ENCODE results near the gene ZWILCH. TPM values are rescaled to one million over a fixed set of nuclear protein-coding genes. Genes with fewer than 3 reads are reported as not detected.

Gene ZWILCH
- total and polyA plus RNA-seq, 2 experiments from 2014 or later, result 51.0 to 64.1 TPM

DNA sequence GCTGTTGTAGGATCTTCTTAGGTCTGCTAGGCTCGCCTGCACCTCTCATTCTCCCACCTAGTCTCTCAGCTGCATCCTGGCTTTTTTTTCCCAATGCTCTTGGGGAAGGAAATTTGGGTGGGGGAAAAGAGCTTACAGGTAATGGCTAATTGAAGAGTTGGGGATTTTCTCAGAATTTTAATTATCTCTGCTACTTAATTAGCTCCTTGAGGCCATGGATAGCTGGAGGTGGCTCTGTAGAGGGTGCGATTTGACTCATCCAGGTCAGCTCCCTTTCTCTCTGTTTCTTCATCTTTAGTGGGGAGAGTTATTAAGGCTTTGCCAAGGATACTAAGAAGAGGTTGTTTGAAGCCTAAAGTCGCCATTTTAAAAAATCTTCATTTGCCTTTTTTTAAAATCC, 30.2 kb upstream of the ZWILCH start (continued):
- TF ChIP-seq, protein P1, sequence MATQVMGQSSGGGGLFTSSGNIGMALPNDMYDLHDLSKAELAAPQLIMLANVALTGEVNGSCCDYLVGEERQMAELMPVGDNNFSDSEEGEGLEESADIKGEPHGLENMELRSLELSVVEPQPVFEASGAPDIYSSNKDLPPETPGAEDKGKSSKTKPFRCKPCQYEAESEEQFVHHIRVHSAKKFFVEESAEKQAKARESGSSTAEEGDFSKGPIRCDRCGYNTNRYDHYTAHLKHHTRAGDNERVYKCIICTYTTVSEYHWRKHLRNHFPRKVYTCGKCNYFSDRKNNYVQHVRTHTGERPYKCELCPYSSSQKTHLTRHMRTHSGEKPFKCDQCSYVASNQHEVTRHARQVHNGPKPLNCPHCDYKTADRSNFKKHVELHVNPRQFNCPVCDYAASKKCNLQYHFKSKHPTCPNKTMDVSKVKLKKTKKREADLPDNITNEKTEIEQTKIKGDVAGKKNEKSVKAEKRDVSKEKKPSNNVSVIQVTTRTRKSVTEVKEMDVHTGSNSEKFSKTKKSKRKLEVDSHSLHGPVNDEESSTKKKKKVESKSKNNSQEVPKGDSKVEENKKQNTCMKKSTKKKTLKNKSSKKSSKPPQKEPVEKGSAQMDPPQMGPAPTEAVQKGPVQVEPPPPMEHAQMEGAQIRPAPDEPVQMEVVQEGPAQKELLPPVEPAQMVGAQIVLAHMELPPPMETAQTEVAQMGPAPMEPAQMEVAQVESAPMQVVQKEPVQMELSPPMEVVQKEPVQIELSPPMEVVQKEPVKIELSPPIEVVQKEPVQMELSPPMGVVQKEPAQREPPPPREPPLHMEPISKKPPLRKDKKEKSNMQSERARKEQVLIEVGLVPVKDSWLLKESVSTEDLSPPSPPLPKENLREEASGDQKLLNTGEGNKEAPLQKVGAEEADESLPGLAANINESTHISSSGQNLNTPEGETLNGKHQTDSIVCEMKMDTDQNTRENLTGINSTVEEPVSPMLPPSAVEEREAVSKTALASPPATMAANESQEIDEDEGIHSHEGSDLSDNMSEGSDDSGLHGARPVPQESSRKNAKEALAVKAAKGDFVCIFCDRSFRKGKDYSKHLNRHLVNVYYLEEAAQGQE (IDR thresholded peaks at IDR 0.05; ENCODE audit: unreplicated experiment), result no peak
- no peak for TF ChIP-seq CREB1 (CRISPR knock-in tag; IDR thresholded peaks at IDR 0.05; ENCODE audit: low read depth)
- TF ChIP-seq NANOG (IDR thresholded peaks at IDR 0.05; ENCODE audit: borderline replicate concordance), result no peak
- TF ChIP-seq JUNB (IDR thresholded peaks at IDR 0.05; ENCODE audit: unreplicated experiment), result no peak
- TF ChIP-seq, protein P2, sequence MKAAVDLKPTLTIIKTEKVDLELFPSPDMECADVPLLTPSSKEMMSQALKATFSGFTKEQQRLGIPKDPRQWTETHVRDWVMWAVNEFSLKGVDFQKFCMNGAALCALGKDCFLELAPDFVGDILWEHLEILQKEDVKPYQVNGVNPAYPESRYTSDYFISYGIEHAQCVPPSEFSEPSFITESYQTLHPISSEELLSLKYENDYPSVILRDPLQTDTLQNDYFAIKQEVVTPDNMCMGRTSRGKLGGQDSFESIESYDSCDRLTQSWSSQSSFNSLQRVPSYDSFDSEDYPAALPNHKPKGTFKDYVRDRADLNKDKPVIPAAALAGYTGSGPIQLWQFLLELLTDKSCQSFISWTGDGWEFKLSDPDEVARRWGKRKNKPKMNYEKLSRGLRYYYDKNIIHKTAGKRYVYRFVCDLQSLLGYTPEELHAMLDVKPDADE (IDR thresholded peaks at IDR 0.05), result no peak
- no peak for TF ChIP-seq ZNF114 (CRISPR knock-in tag; IDR thresholded peaks at IDR 0.05)
- TF ChIP-seq, protein P3, sequence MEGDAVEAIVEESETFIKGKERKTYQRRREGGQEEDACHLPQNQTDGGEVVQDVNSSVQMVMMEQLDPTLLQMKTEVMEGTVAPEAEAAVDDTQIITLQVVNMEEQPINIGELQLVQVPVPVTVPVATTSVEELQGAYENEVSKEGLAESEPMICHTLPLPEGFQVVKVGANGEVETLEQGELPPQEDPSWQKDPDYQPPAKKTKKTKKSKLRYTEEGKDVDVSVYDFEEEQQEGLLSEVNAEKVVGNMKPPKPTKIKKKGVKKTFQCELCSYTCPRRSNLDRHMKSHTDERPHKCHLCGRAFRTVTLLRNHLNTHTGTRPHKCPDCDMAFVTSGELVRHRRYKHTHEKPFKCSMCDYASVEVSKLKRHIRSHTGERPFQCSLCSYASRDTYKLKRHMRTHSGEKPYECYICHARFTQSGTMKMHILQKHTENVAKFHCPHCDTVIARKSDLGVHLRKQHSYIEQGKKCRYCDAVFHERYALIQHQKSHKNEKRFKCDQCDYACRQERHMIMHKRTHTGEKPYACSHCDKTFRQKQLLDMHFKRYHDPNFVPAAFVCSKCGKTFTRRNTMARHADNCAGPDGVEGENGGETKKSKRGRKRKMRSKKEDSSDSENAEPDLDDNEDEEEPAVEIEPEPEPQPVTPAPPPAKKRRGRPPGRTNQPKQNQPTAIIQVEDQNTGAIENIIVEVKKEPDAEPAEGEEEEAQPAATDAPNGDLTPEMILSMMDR (conservative IDR thresholded peaks at IDR 0.05; ENCODE audit: low read depth in 2 of 2), result no peak
- TF ChIP-seq EZH2phosphoT487 (IDR thresholded peaks at IDR 0.05; ENCODE audit: unreplicated experiment), result no peak

DNA sequence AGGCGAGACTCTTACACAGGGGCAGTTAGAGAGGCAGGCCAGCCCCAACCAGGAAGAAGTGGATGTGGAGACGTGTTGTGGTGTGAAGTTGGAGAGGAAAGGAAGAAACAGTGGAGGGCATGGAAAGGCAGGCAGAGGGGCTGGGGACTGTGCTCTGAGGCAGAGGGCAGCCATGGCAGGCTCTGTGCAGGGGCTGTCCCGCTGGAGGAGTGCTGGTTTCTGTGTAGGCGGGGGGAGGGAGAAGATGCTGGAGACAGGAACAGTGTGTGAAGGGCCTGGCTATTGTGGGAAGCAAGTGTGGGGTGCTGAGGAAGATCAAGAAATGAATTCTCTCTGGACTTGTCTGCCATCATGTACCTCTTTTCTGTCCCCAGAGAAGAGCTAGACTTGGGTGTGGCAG, 28.6 kb upstream of the ZWILCH start:
- peaks cover 17% of the 10 kb centered on the region for H3K79me2 ChIP-seq (replicated peaks; ENCODE audit: insufficient read depth)
- H3K27me3 ChIP-seq (ENCODE audit: insufficient read depth), result no peaks in the 10 kb centered on the region
- Mint-ChIP-seq H3K36me3 (ENCODE audit: low read depth) (peaks cover 8% of the 10 kb centered on the region), H3K9me3 (no peaks in the 10 kb centered on the region), H3K27ac (peak overlapping the region; percentile 56), H3K27me3 (ENCODE audit: insufficient read depth, low read depth, poor library complexity) (peaks cover 8% of the 10 kb centered on the region), H3K4me1 (peaks cover 61% of the 10 kb centered on the region), H3K4me3 (peak overlapping the region; percentile 5; the same call in 1 of the 3 replicates)
- peaks cover 46% of the 10 kb centered on the region for H3K4me1 ChIP-seq (ENCODE audit: insufficient read depth)
- H2AFZ ChIP-seq, result no peak overlapping the region
- H3K36me3 ChIP-seq (ENCODE audit: insufficient read depth), result 0 out of 2 replicates have a peak, but pooled peaks cover 2% of the 10 kb centered on the region
- peaks cover 25% of the 10 kb centered on the region for H3F3A ChIP-seq (replicated peaks; ENCODE audit: low read depth)
- H3K27ac ChIP-seq (ENCODE audit: low read depth), result no peak overlapping the region
- H3K4me2 ChIP-seq, result no peak overlapping the region
- no peaks in the 10 kb centered on the region for H3K9me2 ChIP-seq (ENCODE audit: insufficient read depth)
- DNase-seq (ENCODE audit: low spot score), result no peak
- ATAC-seq, result no peak
- H4K20me1 ChIP-seq (replicated peaks; ENCODE audit: insufficient read depth), result no peaks in the 10 kb centered on the region; the same call in 1 of the 2 replicates
- no peak overlapping the region for H3K4me3 ChIP-seq
- TF ChIP-seq STAT1 (IDR thresholded peaks at IDR 0.05; ENCODE audit: unreplicated experiment), result no peak
- no peak for TF ChIP-seq JUNB (IDR thresholded peaks at IDR 0.05; ENCODE audit: unreplicated experiment)
- no peak for TF ChIP-seq EZH2 (IDR thresholded peaks at IDR 0.05; ENCODE audit: low read depth, unreplicated experiment)
- no peak for TF ChIP-seq POLR2AphosphoS5 (IDR thresholded peaks at IDR 0.05; ENCODE audit: low read depth)
- TF ChIP-seq, protein P4, sequence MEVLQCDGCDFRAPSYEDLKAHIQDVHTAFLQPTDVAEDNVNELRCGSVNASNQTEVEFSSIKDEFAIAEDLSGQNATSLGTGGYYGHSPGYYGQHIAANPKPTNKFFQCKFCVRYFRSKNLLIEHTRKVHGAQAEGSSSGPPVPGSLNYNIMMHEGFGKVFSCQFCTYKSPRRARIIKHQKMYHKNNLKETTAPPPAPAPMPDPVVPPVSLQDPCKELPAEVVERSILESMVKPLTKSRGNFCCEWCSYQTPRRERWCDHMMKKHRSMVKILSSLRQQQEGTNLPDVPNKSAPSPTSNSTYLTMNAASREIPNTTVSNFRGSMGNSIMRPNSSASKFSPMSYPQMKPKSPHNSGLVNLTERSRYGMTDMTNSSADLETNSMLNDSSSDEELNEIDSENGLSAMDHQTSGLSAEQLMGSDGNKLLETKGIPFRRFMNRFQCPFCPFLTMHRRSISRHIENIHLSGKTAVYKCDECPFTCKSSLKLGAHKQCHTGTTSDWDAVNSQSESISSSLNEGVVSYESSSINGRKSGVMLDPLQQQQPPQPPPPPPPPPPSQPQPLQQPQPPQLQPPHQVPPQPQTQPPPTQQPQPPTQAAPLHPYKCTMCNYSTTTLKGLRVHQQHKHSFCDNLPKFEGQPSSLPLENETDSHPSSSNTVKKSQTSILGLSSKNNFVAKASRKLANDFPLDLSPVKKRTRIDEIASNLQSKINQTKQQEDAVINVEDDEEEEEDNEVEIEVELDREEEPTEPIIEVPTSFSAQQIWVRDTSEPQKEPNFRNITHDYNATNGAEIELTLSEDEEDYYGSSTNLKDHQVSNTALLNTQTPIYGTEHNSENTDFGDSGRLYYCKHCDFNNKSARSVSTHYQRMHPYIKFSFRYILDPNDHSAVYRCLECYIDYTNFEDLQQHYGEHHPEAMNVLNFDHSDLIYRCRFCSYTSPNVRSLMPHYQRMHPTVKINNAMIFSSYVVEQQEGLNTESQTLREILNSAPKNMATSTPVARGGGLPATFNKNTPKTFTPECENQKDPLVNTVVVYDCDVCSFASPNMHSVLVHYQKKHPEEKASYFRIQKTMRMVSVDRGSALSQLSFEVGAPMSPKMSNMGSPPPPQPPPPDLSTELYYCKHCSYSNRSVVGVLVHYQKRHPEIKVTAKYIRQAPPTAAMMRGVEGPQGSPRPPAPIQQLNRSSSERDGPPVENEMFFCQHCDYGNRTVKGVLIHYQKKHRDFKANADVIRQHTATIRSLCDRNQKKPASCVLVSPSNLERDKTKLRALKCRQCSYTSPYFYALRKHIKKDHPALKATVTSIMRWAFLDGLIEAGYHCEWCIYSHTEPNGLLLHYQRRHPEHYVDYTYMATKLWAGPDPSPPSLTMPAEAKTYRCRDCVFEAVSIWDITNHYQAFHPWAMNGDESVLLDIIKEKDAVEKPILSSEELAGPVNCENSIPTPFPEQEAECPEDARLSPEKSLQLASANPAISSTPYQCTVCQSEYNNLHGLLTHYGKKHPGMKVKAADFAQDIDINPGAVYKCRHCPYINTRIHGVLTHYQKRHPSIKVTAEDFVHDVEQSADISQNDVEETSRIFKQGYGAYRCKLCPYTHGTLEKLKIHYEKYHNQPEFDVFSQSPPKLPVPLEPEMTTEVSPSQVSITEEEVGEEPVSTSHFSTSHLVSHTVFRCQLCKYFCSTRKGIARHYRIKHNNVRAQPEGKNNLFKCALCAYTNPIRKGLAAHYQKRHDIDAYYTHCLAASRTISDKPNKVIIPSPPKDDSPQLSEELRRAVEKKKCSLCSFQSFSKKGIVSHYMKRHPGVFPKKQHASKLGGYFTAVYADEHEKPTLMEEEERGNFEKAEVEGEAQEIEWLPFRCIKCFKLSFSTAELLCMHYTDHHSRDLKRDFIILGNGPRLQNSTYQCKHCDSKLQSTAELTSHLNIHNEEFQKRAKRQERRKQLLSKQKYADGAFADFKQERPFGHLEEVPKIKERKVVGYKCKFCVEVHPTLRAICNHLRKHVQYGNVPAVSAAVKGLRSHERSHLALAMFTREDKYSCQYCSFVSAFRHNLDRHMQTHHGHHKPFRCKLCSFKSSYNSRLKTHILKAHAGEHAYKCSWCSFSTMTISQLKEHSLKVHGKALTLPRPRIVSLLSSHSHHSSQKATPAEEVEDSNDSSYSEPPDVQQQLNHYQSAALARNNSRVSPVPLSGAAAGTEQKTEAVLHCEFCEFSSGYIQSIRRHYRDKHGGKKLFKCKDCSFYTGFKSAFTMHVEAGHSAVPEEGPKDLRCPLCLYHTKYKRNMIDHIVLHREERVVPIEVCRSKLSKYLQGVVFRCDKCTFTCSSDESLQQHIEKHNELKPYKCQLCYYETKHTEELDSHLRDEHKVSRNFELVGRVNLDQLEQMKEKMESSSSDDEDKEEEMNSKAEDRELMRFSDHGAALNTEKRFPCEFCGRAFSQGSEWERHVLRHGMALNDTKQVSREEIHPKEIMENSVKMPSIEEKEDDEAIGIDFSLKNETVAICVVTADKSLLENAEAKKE (CRISPR knock-in tag; IDR thresholded peaks at IDR 0.05), result no peak
- no peak for TF ChIP-seq CREB1 (CRISPR knock-in tag; IDR thresholded peaks at IDR 0.05; ENCODE audit: low read depth)

Measured in GM23338 (cell line).